IPS DF 4.7 (cell line): Measurements from ENCODE around the gene PCGF1.
"Not testable (repeated sequence)": the region's sequence is repeated elsewhere in the genome, so short reads cannot be mapped to it uniquely, and the experiment has no call there.

Experiments used
- DNase-seq: peaks from one replicate; pipeline ENCODE4 v3.0.0-alpha.2; 2013; ENCODE audit warnings: low spot score; ENCODE audit errors: extremely low read depth

The PCGF1 gene

GRCh38 chr2:74499940-74500577, 7.4 kb downstream of the PCGF1 start:
- DNase-seq = no peak

DNA sequence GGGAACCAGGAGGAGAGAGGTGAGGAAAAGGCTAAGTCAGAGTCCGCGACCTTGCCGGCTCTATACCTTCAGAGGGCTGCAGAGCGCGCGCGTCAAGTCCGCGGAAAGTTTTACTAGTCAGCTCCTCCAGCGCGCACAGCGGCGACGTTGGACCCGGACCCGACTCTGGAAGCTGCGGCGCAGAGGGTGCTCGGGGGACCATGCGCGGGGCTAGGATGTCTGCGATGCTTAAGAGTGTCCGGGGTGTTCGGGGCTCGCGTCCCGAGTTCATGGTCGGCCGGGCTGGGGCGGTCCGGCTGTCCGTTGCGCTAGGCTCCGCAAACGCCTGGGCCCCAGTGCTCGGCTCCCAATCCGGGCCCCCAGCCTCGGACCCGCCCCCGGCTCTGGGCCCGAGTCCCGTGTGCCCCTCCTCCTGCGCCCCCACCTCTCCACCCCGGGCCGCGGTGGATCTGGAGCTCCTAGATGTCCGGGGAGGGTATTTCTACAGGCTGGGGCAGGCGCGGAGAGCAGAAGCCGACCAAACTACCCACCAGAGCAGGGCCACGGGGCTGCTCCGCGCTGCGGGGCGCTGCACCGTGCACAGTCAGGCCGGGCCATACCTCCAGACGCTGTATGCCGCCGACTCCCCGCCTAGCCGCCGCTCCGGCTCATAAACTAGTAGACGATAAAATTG, 8.1 kb downstream of the PCGF1 start, which contains the start of gene LBX2:
TSS of gene LBX2 (minus strand) at position 337 of the 673 bp plus-strand sequence. CDS start at position 271, 66 bp downstream.
- no peak for DNase-seq

GRCh38 chr2:74498500-74499266, 8.8 kb downstream of the PCGF1 start:
- DNase-seq = no peak

DNA sequence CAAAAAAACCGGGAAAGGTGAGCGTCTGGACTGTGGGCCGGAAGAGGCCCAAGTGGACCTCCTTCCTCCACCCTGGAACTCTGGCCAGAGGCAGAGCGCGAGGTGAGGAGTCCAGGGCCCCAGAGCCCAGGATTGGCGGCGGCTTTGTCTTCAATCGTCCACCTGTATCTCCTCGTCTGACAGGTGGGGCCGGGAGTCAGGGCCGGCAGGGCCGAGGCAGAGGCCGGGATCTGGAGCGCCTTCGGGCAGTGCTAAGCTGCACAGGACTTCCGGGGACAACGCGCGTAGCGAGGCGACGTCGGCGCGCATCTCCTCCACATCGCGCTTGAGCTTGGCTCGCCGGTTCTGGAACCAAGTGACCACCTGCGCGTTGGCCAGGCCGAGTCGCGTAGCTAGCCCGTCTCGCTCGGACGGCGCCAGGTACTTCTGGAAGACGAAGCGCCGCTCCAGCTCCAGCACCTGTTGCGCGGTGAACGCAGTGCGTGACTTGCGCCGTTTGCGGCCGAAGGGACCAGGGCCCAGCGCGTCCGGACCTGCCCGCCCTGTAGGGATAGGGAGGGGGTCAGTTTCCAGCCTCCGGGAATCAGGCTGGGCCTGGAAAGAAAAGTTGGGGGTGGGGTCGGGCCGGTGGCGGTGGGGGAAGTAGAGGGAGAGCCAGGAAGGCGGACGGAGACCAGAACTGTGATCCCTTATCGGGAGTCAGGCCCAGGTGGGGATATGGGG, 9.6 kb downstream of the PCGF1 start:
- no peak for DNase-seq

GRCh38 chr2:74496997-74497776, 10.3 kb downstream of the PCGF1 start:
- DNase-seq = no peak

- DNase-seq = no peak
These were observed 12.1 kb downstream of the PCGF1 start for GRCh38 chr2:74495440-74495839.

DNA sequence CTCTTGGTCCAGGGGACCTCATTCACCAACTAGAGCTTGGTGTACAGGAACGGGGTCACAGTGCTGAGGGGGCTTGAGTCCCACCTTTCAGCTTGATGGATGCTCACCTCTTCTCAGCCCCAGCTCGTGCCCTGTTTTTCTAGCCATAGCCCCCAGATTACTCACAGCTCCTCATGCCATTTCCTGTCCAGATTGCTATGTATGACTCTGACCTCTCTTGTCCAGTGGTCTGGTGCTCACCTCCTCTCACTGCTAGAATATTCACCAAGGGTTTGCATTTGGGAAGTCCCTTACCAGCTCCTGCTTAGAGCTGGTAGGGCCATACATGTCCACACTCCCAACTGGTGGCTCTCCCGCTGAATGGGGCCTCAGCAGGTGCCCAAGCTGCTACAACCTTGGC, 13.9 kb downstream of the PCGF1 start:
- DNase-seq = no peak

DNA sequence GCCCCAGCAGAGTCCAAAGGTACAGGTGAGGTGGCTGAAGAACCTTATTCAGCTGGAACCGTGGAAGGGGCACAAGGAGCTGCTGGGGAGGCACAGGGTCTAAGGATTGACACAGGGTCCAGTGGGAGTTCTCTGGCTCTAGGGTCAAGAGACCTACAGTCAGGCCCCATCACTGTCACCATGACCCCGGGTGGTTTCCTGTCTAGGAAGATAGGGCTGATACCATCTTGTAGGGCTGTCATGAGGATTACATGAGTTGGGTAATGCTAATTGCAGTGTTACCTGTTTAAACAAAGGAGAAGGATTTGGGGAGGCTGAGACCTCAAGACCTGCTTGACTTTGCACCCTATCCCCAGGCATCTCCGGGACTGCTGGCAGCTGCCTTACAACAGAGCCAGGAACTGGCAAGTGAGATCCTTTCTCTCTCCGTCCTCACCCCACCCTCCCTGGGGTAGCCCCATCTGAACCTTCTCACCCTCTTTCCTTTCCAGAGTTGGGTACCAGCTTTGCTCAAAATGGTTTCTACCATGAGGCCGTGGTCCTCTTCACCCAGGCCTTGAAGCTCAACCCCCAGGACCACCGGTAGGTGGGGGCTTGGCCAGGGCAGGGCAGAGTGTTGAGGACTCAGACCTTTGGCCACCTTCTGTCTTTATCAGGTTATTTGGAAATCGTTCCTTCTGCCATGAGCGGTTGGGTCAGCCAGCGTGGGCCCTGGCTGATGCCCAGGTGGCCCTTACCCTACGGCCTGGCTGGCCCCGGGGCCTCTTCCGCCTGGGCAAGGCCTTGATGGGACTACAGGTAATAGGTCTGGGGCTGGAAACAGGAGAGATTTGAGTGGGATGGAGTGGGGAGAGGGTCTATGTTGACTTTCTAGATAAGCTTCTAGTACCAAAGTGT, 15.6 kb downstream of the PCGF1 start:
- no peak for DNase-seq

GRCh38 chr2:74489906-74490305, 17.6 kb downstream of the PCGF1 start:
- no peak for DNase-seq

GRCh38 chr2:74488643-74489481, 18.6 kb downstream of the PCGF1 start:
- DNase-seq = no peak

GRCh38 chr2:74486141-74486540, 21.4 kb downstream of the PCGF1 start:
- DNase-seq = no peak

DNA sequence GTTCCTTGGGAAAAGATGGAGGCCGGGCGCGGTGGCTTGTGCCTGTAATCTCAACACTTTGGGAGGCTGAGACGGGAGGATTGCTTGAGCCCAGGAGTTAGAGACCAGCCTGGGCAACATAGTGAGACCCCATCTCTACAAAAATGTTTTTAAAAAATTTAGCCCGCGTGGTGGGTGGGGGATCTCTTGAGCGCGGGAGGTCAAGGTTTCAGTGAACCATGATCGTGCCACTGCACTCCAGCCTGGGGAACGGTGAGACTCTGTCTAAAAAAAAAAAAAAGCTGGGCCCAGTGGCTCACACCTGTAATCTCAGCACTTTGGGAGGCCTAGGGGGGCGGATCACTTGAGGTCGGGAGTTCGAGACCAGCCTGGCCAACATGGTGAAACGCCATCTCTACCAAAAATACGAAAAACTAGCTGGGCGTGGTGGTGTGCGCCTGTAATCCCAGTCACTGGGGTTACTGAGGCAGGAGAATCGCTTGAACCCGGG, 23.8 kb downstream of the PCGF1 start:
- DNase-seq = not testable (repeated sequence)

DNA sequence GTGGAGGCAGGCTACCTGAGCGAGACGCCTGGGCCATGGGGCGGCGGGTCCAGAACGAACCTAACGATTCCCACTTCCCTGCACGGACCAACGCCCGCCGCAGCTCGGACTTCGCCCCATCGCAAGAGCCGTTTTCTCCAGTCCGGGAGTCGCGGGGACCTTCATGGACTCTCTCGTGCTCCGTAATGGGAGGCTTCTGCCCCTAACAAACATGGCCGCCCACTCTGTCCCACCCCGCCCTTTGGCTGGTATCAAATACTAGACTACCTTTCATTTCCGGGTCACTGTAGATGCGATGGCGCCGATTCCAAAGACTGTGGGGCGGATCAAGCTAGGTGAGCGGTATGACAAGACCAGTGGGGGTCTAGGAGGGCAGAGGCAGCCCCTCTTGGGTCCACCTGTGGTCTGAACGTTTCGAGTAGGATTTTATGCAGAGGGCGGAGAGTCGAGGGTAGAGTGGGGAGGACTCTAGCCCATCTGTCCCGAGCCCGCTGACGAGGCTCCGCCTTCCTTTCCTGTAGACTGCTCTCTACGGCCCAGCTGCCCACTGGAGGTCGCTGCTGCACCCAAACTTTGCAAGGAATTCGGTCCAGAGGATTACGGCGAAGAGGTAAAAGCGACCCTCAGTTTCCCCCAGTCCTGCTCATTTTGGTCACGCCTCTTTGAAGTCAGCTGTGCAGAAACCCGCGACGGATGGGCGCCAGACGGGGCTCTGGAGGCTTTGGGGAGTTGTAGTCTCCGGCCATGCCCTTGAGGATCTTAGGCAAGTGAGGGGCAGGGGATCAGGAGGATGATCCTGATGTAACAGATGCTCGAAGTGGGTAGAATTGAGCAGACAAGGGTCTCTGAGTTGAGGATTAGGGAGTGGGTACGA, 24.5 kb downstream of the PCGF1 start, which contains the start of the genes CCDC142 and TTC31:
TSS of gene CCDC142 (minus strand) at position 198 of the 874 bp plus-strand sequence. CDS start at position 37, 161 bp downstream.
TSS of gene TTC31 (plus strand) at position 281 of the 874 bp plus-strand sequence. CDS start at position 296, 15 bp downstream.
- DNase-seq = no peak

DNA sequence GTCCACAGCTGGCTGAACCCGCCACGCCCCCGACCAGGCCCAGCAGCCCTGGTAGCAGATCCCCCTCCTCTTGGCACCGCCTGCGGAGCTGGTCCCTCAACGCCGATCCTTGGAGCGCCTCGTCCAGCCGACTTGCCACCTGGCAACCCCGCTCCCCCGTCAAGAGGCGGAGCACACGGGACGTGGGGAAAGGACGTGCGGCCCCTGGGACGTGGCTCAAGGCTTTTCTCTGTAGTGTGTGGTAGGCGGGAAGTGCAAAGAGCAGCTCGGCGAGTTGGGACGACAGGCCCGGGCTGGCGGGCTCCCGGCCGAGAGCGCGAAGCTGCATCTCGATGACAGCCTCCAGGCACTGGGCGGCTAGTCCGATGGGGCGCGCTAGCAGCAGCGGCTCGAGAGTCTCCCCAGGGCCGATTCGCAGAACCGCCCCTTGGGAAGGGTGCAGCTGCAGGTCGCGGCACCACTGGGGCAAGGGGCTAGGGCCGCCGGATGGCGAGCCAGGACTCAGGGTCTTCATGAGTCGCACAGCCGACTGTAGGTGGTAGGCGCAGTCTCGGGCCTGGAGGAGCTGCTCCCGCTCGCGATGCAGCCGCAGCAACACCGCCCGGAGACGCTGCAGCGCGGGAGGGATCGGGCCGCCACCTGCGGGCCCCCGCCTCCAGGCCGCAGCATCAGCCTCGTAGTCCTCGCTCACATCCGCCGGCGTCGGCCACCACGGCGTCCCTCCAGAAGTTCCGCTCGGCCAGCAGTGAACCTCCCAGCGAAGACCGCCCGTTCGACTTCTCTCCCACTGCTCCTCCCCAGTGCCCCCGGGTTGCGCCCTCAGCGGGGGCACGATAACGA, 25.3 kb downstream of the PCGF1 start:
- no peak for DNase-seq

DNA sequence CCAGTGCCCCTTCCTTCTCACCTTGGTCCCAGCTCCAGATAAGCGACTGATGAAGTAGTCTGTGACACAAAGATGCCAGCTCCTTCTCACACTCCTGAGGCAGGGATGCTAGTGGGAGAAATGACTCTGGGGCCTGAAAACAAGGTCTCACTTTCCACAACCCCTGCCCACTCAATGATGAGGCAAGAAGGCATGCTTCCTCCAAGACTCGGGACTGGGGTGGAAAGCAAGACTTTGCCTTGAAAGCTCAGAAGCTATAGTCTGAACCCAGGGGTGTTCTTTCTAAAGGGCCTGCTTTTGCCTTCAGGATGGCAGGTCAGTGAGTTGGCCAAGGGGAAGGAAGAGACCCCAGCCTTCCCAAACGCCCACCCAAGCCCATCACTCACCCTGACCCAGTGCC, 26.1 kb downstream of the PCGF1 start:
- DNase-seq = no peak

- DNase-seq = no peak
These were observed 32.6 kb downstream of the PCGF1 start for GRCh38 chr2:74474899-74475298.

GRCh38 chr2:74474481-74474880, 33.0 kb downstream of the PCGF1 start:
- no peak for DNase-seq
